NCI-H345 treated with DMSO at 0.1 percent for 48 hours (cell line): ENCODE results near the gene ALDOB.

Experiments
- DNase-seq: peaks from one replicate; lab custom pipeline; 2025; ENCODE audit not compliant: unreplicated experiment; lab: John Stamatoyannopoulos, UW

The ALDOB gene

GRCh38 chr9:101435601-101436079 lies at the start of gene ALDOB:
ALDOB (minus strand) TSS chr9:101435774; CDS start chr9:101430887, 4,887 bp downstream.
- no peak for DNase-seq

GRCh38 chr9:101484046-101484445 lies 48.5 kb upstream of the ALDOB start:
- no peak for DNase-seq

- DNase-seq = no peak
These were observed 45.7 kb upstream of the ALDOB start for GRCh38 chr9:101481261-101481660.

GRCh38 chr9:101480386-101480785 lies 44.8 kb upstream of the ALDOB start:
- no peak for DNase-seq

- no peak for DNase-seq
These were observed 43.9 kb upstream of the ALDOB start for GRCh38 chr9:101479338-101480030.

GRCh38 chr9:101478906-101479305 lies 43.3 kb upstream of the ALDOB start:
- DNase-seq = no peak

GRCh38 chr9:101478444-101478843 lies 42.9 kb upstream of the ALDOB start:
- no peak for DNase-seq

- no peak for DNase-seq
These were observed 42.2 kb upstream of the ALDOB start for GRCh38 chr9:101477736-101478135.

GRCh38 chr9:101477214-101477613 lies 41.6 kb upstream of the ALDOB start:
- no peak for DNase-seq

GRCh38 chr9:101476576-101477208 lies 41.1 kb upstream of the ALDOB start:
- DNase-seq = no peak

- DNase-seq = no peak
These were observed 37.3 kb upstream of the ALDOB start for GRCh38 chr9:101472891-101473290.

- no peak for DNase-seq
These were observed 35.4 kb upstream of the ALDOB start for GRCh38 chr9:101470929-101471328.

GRCh38 chr9:101470021-101470420 lies 34.4 kb upstream of the ALDOB start:
- no peak for DNase-seq

GRCh38 chr9:101469026-101469425 lies 33.5 kb upstream of the ALDOB start:
- DNase-seq = no peak

GRCh38 chr9:101468116-101468515 lies 32.5 kb upstream of the ALDOB start:
- no peak for DNase-seq

- DNase-seq = no peak
These were observed 32.1 kb upstream of the ALDOB start for GRCh38 chr9:101467690-101468089.

- no peak for DNase-seq
These were observed 31.3 kb upstream of the ALDOB start for GRCh38 chr9:101466863-101467262.

- no peak for DNase-seq
These were observed 29.8 kb upstream of the ALDOB start for GRCh38 chr9:101465326-101465915.

- DNase-seq = no peak
These were observed 27.8 kb upstream of the ALDOB start for GRCh38 chr9:101463397-101463796.

GRCh38 chr9:101462558-101462957 lies 27.0 kb upstream of the ALDOB start:
- DNase-seq = no peak

- no peak for DNase-seq
These were observed 25.4 kb upstream of the ALDOB start for GRCh38 chr9:101460965-101461364.

- DNase-seq = peak; percentile 55
These were observed 23.5 kb upstream of the ALDOB start for GRCh38 chr9:101458963-101459631.
